ENCODE results near the gene MINDY4.

Gene MINDY4

GRCh38 chr7:30764030-30764975 lies 6.9 kb upstream of the MINDY4 start:
- no peak for DNase-seq
- in situ Hi-C loops (cut with MboI; ENCODE audit: low pct_unique_long_range_greater_than_20kb, low sequenced_read_pairs), result no loop called here

- DNase-seq, result no peak
- in situ Hi-C loops (cut with MboI; ENCODE audit: low pct_unique_long_range_greater_than_20kb, low sequenced_read_pairs), result no loop called here
Measured at GRCh38 chr7:30765408-30765807, 5.8 kb upstream of the MINDY4 start.

- no peak for DNase-seq
- in situ Hi-C loops (cut with MboI; ENCODE audit: low pct_unique_long_range_greater_than_20kb, low sequenced_read_pairs), result no loop called here
Measured at GRCh38 chr7:30770845-30771173, 408 bp upstream of the MINDY4 start.

- peak; percentile 32 for DNase-seq
- in situ Hi-C loops (cut with MboI; ENCODE audit: low pct_unique_long_range_greater_than_20kb, low sequenced_read_pairs), result no loop called here
Measured at GRCh38 chr7:30771880-30772425, 736 bp downstream of the MINDY4 start.

- no peak for DNase-seq
- in situ Hi-C loops (cut with MboI; ENCODE audit: low pct_unique_long_range_greater_than_20kb, low sequenced_read_pairs), result no loop called here
Measured at GRCh38 chr7:30772984-30773383, 1.8 kb downstream of the MINDY4 start.

GRCh38 chr7:30775992-30776391 lies 4.8 kb downstream of the MINDY4 start:
- DNase-seq, result no peak
- in situ Hi-C loops (cut with MboI; ENCODE audit: low pct_unique_long_range_greater_than_20kb, low sequenced_read_pairs), result no loop called here

GRCh38 chr7:30776971-30777370 lies 5.8 kb downstream of the MINDY4 start:
- no peak for DNase-seq
- in situ Hi-C loops (cut with MboI; ENCODE audit: low pct_unique_long_range_greater_than_20kb, low sequenced_read_pairs), result no loop called here

- DNase-seq, result no peak
- in situ Hi-C loops (cut with MboI; ENCODE audit: low pct_unique_long_range_greater_than_20kb, low sequenced_read_pairs), result no loop called here
Measured at GRCh38 chr7:30778255-30779025, 7.2 kb downstream of the MINDY4 start.

GRCh38 chr7:30779574-30779973 lies 8.4 kb downstream of the MINDY4 start:
- in situ Hi-C loops (cut with MboI; ENCODE audit: low pct_unique_long_range_greater_than_20kb, low sequenced_read_pairs), result no loop called here

GRCh38 chr7:30780941-30781340 lies 9.7 kb downstream of the MINDY4 start:
- in situ Hi-C loops (cut with MboI; ENCODE audit: low pct_unique_long_range_greater_than_20kb, low sequenced_read_pairs), result no loop called here
- no peak for DNase-seq

More at GRCh38 chr7:30779574-30779973, 8.4 kb downstream of the MINDY4 start:
- DNase-seq, result no peak

GRCh38 chr7:30782690-30783089 lies 11.5 kb downstream of the MINDY4 start:
- no peak for DNase-seq
- in situ Hi-C loops (cut with MboI; ENCODE audit: low pct_unique_long_range_greater_than_20kb, low sequenced_read_pairs), result no loop called here

GRCh38 chr7:30785786-30786185 lies 14.6 kb downstream of the MINDY4 start:
- in situ Hi-C loops (cut with MboI; ENCODE audit: low pct_unique_long_range_greater_than_20kb, low sequenced_read_pairs), result no loop called here
- no peak for DNase-seq

- in situ Hi-C loops (cut with MboI; ENCODE audit: low pct_unique_long_range_greater_than_20kb, low sequenced_read_pairs), result no loop called here
- DNase-seq, result peak; percentile 20
Measured at GRCh38 chr7:30787486-30787885, 16.3 kb downstream of the MINDY4 start.

- in situ Hi-C loops (cut with MboI; ENCODE audit: low pct_unique_long_range_greater_than_20kb, low sequenced_read_pairs), result no loop called here
- DNase-seq, result no peak
Measured at GRCh38 chr7:30788640-30789333, 17.6 kb downstream of the MINDY4 start.

- in situ Hi-C loops (cut with MboI; ENCODE audit: low pct_unique_long_range_greater_than_20kb, low sequenced_read_pairs), result no loop called here
- no peak for DNase-seq
Measured at GRCh38 chr7:30789334-30789711, 18.1 kb downstream of the MINDY4 start.

- DNase-seq, result no peak
- in situ Hi-C loops (cut with MboI; ENCODE audit: low pct_unique_long_range_greater_than_20kb, low sequenced_read_pairs), result no loop called here
Measured at GRCh38 chr7:30790356-30790755, 19.1 kb downstream of the MINDY4 start.

- in situ Hi-C loops (cut with MboI; ENCODE audit: low pct_unique_long_range_greater_than_20kb, low sequenced_read_pairs), result no loop called here
Measured at GRCh38 chr7:30791114-30791513, 19.9 kb downstream of the MINDY4 start.

GRCh38 chr7:30795161-30795948 lies 24.1 kb downstream of the MINDY4 start:
- no peak for DNase-seq
- in situ Hi-C loops (cut with MboI; ENCODE audit: low pct_unique_long_range_greater_than_20kb, low sequenced_read_pairs), result no loop called here

More at GRCh38 chr7:30791114-30791513, 19.9 kb downstream of the MINDY4 start:
- DNase-seq, result no peak
